ENCODE data around the gene ACSL6.

DNA sequence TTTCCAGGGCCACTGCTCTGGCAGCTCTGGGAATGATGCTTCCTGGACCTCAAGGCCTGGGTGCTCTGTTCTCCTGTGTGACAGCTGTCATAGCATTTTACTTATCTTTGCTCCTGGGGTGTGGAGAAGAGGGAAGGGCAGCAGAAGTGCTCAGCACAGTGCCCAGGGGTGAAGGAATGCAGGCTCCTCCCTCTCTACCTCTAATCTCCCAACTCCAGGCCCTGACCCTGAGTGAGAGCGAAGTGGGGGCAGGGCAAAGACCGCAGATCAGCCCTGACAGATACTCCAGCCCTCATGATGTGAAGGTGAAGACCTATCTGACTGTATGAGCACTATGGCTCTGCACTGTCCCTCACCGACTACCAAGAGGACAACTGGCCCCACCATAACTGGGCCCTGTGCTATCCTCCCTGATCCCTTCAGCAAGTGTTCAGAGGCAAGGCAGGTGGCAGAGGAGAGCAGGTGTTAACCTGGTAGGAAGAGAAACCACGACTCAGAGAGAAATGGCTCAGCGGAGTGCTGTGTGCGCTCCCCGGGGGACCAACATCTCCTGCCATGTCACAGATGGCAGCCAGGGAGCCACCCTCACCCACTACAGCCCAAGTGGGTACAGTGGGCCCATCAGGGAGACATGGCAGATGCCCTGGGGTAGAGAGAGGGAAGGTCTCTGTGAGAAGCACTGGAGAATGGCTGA lies 16.8 kb downstream of the ACSL6 start:
- TF ChIP-seq, protein P1, sequence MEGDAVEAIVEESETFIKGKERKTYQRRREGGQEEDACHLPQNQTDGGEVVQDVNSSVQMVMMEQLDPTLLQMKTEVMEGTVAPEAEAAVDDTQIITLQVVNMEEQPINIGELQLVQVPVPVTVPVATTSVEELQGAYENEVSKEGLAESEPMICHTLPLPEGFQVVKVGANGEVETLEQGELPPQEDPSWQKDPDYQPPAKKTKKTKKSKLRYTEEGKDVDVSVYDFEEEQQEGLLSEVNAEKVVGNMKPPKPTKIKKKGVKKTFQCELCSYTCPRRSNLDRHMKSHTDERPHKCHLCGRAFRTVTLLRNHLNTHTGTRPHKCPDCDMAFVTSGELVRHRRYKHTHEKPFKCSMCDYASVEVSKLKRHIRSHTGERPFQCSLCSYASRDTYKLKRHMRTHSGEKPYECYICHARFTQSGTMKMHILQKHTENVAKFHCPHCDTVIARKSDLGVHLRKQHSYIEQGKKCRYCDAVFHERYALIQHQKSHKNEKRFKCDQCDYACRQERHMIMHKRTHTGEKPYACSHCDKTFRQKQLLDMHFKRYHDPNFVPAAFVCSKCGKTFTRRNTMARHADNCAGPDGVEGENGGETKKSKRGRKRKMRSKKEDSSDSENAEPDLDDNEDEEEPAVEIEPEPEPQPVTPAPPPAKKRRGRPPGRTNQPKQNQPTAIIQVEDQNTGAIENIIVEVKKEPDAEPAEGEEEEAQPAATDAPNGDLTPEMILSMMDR (IDR thresholded peaks at IDR 0.05): no peak
- TF ChIP-seq EP300 (IDR thresholded peaks at IDR 0.05) (no peak), POLR2AphosphoS5 (IDR thresholded peaks at IDR 0.05) (no peak)
